ENCODE measurements around the gene COX6B1.
A peak's percentile ranks its signal among the peaks of the same experiment; 100 is the strongest.

Gene COX6B1

GRCh38 chr19:35666251-35666913 is 18.3 kb downstream of the COX6B1 start, which contains the start of gene UPK1A:
Gene UPK1A (plus strand): TSS chr19:35666517. CDS start chr19:35666813, 296 bp downstream.
- TF ChIP-seq ZBTB7A (IDR thresholded peaks at IDR 0.05; ENCODE audit: low read depth) (no peak), TCF12 (IDR thresholded peaks at IDR 0.05; ENCODE audit: low read depth) (no peak), CREB1 (IDR thresholded peaks at IDR 0.05; ENCODE audit: low read depth) (no peak), FOXM1 (IDR thresholded peaks at IDR 0.05; ENCODE audit: borderline replicate concordance, low read depth) (no peak), CEBPB (IDR thresholded peaks at IDR 0.05) (no peak), TAF1 (IDR thresholded peaks at IDR 0.05; ENCODE audit: low read depth) (no peak)

- TF ChIP-seq YY1 (IDR thresholded peaks at IDR 0.05; ENCODE audit: low read depth) = no peak
- TF ChIP-seq EP300 (IDR thresholded peaks at IDR 0.05; ENCODE audit: borderline replicate concordance) = no peak
- TF ChIP-seq TCF12 (IDR thresholded peaks at IDR 0.05; ENCODE audit: low read depth) = no peak
- TF ChIP-seq ZBTB7A (IDR thresholded peaks at IDR 0.05; ENCODE audit: low read depth) = no peak
- TF ChIP-seq REST (IDR thresholded peaks at IDR 0.05; ENCODE audit: low read depth) = no peak
- no peak for TF ChIP-seq CEBPB (IDR thresholded peaks at IDR 0.05)
Observed at GRCh38 chr19:35669566-35669965, 21.4 kb downstream of the COX6B1 start.

- TF ChIP-seq MAX (IDR thresholded peaks at IDR 0.05) (no peak), CEBPB (IDR thresholded peaks at IDR 0.05) (no peak), ZBTB7A (IDR thresholded peaks at IDR 0.05; ENCODE audit: low read depth) (no peak), USF1 (IDR thresholded peaks at IDR 0.05) (no peak), EP300 (IDR thresholded peaks at IDR 0.05; ENCODE audit: borderline replicate concordance) (no peak), TCF12 (IDR thresholded peaks at IDR 0.05; ENCODE audit: low read depth) (no peak), RAD21 (IDR thresholded peaks at IDR 0.05; ENCODE audit: low read depth) (no peak), TAF1 (IDR thresholded peaks at IDR 0.05; ENCODE audit: low read depth) (no peak), REST (IDR thresholded peaks at IDR 0.05; ENCODE audit: low read depth) (no peak), CREB1 (IDR thresholded peaks at IDR 0.05; ENCODE audit: low read depth) (no peak), EGR1 (IDR thresholded peaks at IDR 0.05) (no peak), NFIC (IDR thresholded peaks at IDR 0.05) (no peak), FOXM1 (IDR thresholded peaks at IDR 0.05; ENCODE audit: borderline replicate concordance, low read depth) (no peak), TEAD4 (IDR thresholded peaks at IDR 0.05) (no peak), YY1 (IDR thresholded peaks at IDR 0.05; ENCODE audit: low read depth) (no peak)
Observed at GRCh38 chr19:35669974-35670373, 21.9 kb downstream of the COX6B1 start.

GRCh38 chr19:35670686-35671085 is 22.6 kb downstream of the COX6B1 start:
- TF ChIP-seq TAF1 (IDR thresholded peaks at IDR 0.05; ENCODE audit: low read depth) = no peak
- TF ChIP-seq NFIC (IDR thresholded peaks at IDR 0.05) = no peak
- no peak for TF ChIP-seq MAX (IDR thresholded peaks at IDR 0.05)

- no peak for TF ChIP-seq REST (IDR thresholded peaks at IDR 0.05; ENCODE audit: low read depth)
- peak; percentile 96 for TF ChIP-seq CEBPB (IDR thresholded peaks at IDR 0.05)
- no peak for TF ChIP-seq CREB1 (IDR thresholded peaks at IDR 0.05; ENCODE audit: low read depth)
- no peak for TF ChIP-seq RAD21 (IDR thresholded peaks at IDR 0.05; ENCODE audit: low read depth)
- TF ChIP-seq NFIC (IDR thresholded peaks at IDR 0.05) = no peak
- TF ChIP-seq MAX (IDR thresholded peaks at IDR 0.05) = peak; percentile 53
- no peak for TF ChIP-seq YY1 (IDR thresholded peaks at IDR 0.05; ENCODE audit: low read depth)
- no peak for TF ChIP-seq USF1 (IDR thresholded peaks at IDR 0.05)
- no peak for TF ChIP-seq FOXM1 (IDR thresholded peaks at IDR 0.05; ENCODE audit: borderline replicate concordance, low read depth)
- TF ChIP-seq TCF12 (IDR thresholded peaks at IDR 0.05; ENCODE audit: low read depth) = peak; percentile 37; the same call in 1 of the 2 replicates
- peak; percentile 42 for TF ChIP-seq TEAD4 (IDR thresholded peaks at IDR 0.05)
- no peak for TF ChIP-seq EP300 (IDR thresholded peaks at IDR 0.05; ENCODE audit: borderline replicate concordance)
Observed at GRCh38 chr19:35671818-35672217, 23.7 kb downstream of the COX6B1 start.

All from Ishikawa (cell line).